ENCODE measurements around the gene DNPH1. TPM values are rescaled to one million over a fixed set of nuclear protein-coding genes. Genes with fewer than 3 reads are reported as not detected.

The DNPH1 gene
- total and polyA plus RNA-seq, 9 donors = 13.6 to 120 (median 44.7) TPM

DNA sequence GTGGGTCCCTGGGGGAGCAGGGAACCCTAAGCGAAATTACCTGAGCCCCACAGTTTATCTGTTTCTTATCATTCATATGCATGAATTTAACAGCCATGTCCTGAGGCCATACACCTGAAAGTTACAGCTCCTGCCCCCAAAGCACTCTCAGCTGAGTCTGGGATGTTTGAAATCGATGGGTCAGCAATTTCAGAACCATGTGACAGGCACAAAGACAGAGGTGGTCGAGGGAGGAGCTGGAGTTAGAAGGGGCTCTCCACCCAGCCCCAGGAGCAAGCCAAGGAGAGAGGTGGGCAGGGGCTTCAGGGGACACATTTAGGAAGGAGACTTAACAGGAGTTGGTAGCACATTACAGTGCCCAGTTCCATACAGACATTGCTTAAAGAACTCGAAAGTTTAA, 28.9 kb upstream of the DNPH1 start:
- Histone ChIP-seq H3K27ac (no peak overlapping the region), H3K36me3 (no peaks in the 10 kb centered on the region), H3K27me3 (no peaks in the 10 kb centered on the region), H3K4me3 (no peak overlapping the region), H3K9me3 (no peaks in the 10 kb centered on the region), H3K4me1 (ENCODE audit: insufficient read depth) (no peaks in the 10 kb centered on the region)
- DNase-seq = no peak
- TF ChIP-seq EP300 (IDR thresholded peaks at IDR 0.05) = no peak
- intact Hi-C loops (cut with DNase I) = loop anchor here in 1 of 4 donors (10.0 kb wide), 1 partner anchor 77 kb away; no protein-coding TSS in a partner anchor
- WGBS, 3 donors = 51 to 62% (median 55%) methylated on average over 4 of the region's 4 CpGs

DNA sequence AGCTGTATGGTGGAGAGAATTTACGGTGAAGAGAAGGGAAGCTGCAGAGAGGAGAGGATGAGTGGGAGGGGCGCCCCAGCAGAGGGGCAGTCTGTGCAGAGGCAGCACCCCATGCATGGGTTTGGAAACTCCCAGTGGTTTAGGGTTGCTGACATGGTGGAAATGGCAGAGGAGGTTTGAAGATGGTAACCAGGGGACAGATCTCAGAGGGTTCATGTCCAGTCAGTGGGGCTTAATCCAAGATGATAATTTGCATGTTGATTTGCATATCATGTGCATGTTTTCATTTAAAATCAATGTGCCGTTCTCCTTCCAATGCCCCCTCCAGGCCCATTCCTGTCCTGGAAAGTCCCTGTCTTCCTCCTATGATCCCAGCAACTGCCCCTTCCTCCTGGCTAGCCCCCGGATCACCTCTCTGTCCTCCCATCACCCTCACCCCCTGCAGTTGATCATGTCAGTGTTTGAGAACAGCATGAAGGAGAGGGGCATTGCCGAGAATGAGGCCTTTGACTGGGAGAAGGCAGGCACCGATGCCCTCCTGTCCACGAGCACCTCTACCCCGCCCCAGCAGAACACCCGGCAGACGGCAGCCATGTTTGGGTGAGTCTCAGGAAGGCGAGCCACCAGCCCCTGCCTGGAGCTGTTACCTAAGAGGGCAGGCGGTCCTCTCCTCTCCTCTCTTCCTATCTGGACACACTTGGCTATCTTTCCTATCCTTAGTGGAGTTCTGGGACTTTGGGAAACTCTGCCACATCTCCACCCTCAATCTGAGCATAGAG, 28.3 kb upstream of the DNPH1 start:
- intact Hi-C loops (cut with DNase I) = loop anchor here in 1 of 4 donors (10.0 kb wide), 1 partner anchor 77 kb away; no protein-coding TSS in a partner anchor
- H3K36me3 ChIP-seq = no peaks in the 10 kb centered on the region
- no peak overlapping the region for H3K4me3 ChIP-seq
- TF ChIP-seq POLR2A (IDR thresholded peaks at IDR 0.05) (no peak), EP300 (IDR thresholded peaks at IDR 0.05) (no peak)
- TF ChIP-seq, protein P1, sequence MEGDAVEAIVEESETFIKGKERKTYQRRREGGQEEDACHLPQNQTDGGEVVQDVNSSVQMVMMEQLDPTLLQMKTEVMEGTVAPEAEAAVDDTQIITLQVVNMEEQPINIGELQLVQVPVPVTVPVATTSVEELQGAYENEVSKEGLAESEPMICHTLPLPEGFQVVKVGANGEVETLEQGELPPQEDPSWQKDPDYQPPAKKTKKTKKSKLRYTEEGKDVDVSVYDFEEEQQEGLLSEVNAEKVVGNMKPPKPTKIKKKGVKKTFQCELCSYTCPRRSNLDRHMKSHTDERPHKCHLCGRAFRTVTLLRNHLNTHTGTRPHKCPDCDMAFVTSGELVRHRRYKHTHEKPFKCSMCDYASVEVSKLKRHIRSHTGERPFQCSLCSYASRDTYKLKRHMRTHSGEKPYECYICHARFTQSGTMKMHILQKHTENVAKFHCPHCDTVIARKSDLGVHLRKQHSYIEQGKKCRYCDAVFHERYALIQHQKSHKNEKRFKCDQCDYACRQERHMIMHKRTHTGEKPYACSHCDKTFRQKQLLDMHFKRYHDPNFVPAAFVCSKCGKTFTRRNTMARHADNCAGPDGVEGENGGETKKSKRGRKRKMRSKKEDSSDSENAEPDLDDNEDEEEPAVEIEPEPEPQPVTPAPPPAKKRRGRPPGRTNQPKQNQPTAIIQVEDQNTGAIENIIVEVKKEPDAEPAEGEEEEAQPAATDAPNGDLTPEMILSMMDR (IDR thresholded peaks at IDR 0.05) = no peak
- no peaks in the 10 kb centered on the region for H3K27me3 ChIP-seq
- no peak for DNase-seq
- 73 to 81% (median 76%) methylated on average over 12 of the region's 12 CpGs for WGBS, 3 donors
- no peaks in the 10 kb centered on the region for H3K9me3 ChIP-seq
- no peaks in the 10 kb centered on the region for H3K4me1 ChIP-seq (ENCODE audit: insufficient read depth)
- H3K27ac ChIP-seq = no peak overlapping the region

DNA sequence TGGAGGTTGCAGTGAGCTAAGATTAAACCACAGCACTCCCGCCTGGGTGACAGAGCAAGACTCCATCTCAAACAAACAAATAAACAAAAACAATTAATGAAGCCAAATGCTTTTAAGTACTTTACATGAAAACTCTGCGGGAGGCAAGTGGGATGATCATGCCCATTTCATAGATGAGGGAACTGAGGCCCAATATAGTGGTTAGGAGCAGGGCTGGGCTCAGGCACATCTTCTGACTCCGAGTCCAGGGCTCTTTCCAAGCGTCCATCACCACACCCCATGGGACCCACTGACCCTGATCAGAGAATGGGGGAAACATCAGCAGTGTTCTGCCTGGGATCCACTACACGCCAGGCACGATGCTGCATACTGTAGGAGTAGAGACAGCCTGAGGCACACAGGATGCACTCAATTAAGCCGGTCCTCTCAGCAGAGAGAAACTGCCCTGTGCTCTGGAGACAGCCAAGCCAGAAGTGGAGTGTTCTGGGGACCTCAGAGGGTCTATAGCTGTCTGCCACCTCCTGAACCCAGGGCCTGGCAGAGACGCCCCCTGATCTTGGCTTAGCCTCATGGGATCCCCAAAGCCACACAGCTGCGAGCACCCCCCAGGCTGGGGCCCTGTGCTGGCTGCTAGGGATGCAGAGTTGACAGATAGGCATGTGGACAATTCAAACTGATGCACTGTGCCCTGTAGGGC, 27.5 kb upstream of the DNPH1 start:
- H3K36me3 ChIP-seq = no peaks in the 10 kb centered on the region
- H3K27me3 ChIP-seq = no peaks in the 10 kb centered on the region
- TF ChIP-seq EP300 (IDR thresholded peaks at IDR 0.05) = no peak
- TF ChIP-seq, protein P1 (IDR thresholded peaks at IDR 0.05) = no peak
- TF ChIP-seq POLR2A (IDR thresholded peaks at IDR 0.05) = no peak
- 70 to 84% (median 80%) methylated on average over 9 of the region's 9 CpGs for WGBS, 3 donors
- H3K27ac ChIP-seq = no peak overlapping the region
- H3K4me1 ChIP-seq (ENCODE audit: insufficient read depth) = no peaks in the 10 kb centered on the region
- H3K9me3 ChIP-seq = no peaks in the 10 kb centered on the region
- DNase-seq = no peak
- intact Hi-C loops (cut with DNase I) = loop anchor here in 1 of 4 donors (10.0 kb wide), 1 partner anchor 78 kb away; no protein-coding TSS in a partner anchor
- no peak overlapping the region for H3K4me3 ChIP-seq

DNA sequence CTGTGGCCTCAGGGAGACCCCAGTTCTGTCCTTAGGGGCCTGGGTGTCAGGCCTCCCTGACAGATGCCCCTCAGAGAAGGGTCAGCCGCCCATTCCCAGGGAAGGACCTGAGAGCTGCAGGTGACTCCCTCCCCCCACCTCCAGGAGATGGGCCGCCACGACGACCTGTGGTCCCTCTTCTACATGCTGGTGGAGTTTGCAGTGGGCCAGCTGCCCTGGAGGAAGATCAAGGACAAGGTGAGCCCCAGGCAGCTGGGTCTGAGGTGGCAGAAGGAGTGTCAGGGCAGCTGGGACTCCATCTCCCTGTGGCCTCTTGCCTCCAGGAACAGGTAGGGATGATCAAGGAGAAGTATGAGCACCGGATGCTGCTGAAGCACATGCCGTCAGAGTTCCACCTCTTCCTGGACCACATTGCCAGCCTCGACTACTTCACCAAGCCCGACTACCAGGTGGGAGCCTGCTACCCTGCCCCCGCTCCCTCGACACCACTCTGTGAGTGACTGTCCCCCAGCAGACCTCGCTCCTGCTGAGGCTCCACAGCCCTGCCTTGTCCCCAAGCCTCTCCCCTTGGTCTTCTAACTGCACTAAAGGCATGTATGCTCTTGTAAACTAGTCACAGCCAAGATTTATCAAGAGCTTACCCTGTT, 26.2 kb upstream of the DNPH1 start:
- no peak overlapping the region for H3K27ac ChIP-seq
- TF ChIP-seq EP300 (IDR thresholded peaks at IDR 0.05) = no peak
- TF ChIP-seq POLR2A (IDR thresholded peaks at IDR 0.05) = no peak
- TF ChIP-seq, protein P1 (IDR thresholded peaks at IDR 0.05) = no peak
- peaks cover 1% of the 10 kb centered on the region for H3K4me1 ChIP-seq (ENCODE audit: insufficient read depth)
- no peaks in the 10 kb centered on the region for H3K9me3 ChIP-seq
- H3K4me3 ChIP-seq = no peak overlapping the region
- WGBS, 3 donors = 72 to 76% (median 75%) methylated on average over 11 of the region's 11 CpGs
- DNase-seq = no peak
- H3K27me3 ChIP-seq = no peaks in the 10 kb centered on the region
- H3K36me3 ChIP-seq = no peaks in the 10 kb centered on the region
- intact Hi-C loops (cut with DNase I) = loop anchor here in 1 of 4 donors (10.0 kb wide), 1 partner anchor 79 kb away; no protein-coding TSS in a partner anchor

Measured in ovary (tissue), 9 donors.